SU-DHL-6 (cell line): ENCODE measurements around the gene DOCK1.

Experiments
- CTCF ChIP-seq: fragments of 200-600 bp; sonication (generic); IDR thresholded peaks from one replicate; pipeline ENCODE4 v1.5.1; 2017; ENCODE audit warnings: antibody characterized with exemption, mild to moderate bottlenecking, low read length, moderate library complexity; ENCODE audit not compliant: insufficient read depth, poor library complexity, severe bottlenecking
- EZH2phosphoT487 ChIP-seq: fragments of 200-600 bp; sonication (generic), shearing (Covaris generic); conservative IDR thresholded peaks from 2 replicates; pipeline ENCODE4 v1.6.1; 2018; ENCODE audit warnings: mild to moderate bottlenecking, antibody characterized with exemption, low read length, moderate library complexity, mixed read lengths

GRCh38 chr10:127498087-127498486 lies 592.9 kb downstream of the DOCK1 start:
- TF ChIP-seq CTCF, result no peak
- TF ChIP-seq EZH2phosphoT487, result no peak
